Measurements from ENCODE around the gene MTA1. TPM values are rescaled to one million over a fixed set of nuclear protein-coding genes. Genes with fewer than 3 reads are reported as not detected.

Gene MTA1
- total RNA-seq, 1 donor from 2014 or later = 42.0 TPM

DNA sequence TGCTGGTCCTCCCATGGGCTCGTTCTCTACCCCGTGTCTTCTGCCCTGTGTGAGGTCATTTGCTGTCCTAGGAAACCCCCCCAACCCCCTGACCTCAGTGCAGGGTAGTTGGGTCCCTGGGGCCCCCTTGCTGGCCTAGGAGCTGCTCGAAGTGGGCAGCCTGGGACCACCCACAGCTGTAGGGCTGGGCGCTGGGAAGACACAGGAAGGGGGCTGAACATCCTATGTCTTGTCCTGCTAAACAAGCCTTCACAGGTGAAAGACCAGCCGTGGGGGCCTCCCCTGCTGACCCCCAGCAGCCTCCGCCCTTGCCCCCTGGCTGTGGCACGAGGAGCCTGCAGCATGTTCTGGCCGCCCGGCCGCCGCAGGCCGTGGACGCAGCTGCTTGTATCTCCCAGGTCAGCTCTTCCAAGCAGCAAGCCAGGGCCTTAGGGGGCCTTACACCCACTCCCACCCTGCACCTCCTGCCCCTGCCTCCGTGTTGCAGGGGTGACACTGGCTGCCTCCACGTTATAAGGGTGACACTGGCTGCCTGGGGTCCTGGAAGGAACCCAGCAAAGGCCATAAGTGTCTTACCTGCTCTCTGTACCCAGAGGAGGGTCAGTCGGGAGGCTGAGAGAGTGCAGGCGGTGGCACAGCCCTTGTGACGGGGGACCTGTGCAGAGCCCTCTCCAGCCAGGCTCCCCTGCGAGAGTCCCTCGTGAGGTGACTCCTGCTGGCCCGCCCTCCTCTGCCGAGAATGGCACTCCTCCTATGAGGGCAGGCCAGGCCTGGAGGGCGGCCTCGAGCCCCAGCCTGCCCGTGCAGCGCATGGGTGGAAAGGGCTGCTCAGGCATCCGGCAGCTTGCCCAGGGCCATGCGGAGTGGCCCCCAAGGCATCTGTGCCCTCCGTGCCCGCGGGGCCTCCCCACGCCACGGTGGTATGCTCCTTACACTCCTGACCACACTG lies 32.8 kb upstream of the MTA1 start:
- no peak for FAIRE-seq
- no peak for DNase-seq (ENCODE audit: low spot score in 2 of 2)

DNA sequence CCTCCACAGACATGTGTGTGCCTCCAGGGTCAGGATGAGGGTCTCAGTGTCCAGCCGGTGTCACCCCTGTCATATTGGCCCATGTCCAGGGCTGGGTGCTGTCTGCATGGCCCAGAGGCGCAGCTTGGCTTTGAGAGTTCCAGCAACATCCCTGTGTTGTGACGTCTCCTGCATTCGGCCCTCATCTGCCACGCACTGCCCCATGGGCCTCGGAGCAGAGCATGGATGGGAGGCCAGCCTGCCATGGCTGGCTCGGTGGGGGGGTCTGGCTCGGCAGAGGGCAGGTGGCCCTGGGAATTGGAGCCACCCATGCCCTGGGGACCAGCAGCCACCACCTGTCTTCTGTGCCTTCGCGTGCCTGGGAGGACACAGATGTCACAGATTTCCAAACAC lies 32.1 kb upstream of the MTA1 start:
- FAIRE-seq = no peak
- no peak for DNase-seq (ENCODE audit: low spot score in 2 of 2)

DNA sequence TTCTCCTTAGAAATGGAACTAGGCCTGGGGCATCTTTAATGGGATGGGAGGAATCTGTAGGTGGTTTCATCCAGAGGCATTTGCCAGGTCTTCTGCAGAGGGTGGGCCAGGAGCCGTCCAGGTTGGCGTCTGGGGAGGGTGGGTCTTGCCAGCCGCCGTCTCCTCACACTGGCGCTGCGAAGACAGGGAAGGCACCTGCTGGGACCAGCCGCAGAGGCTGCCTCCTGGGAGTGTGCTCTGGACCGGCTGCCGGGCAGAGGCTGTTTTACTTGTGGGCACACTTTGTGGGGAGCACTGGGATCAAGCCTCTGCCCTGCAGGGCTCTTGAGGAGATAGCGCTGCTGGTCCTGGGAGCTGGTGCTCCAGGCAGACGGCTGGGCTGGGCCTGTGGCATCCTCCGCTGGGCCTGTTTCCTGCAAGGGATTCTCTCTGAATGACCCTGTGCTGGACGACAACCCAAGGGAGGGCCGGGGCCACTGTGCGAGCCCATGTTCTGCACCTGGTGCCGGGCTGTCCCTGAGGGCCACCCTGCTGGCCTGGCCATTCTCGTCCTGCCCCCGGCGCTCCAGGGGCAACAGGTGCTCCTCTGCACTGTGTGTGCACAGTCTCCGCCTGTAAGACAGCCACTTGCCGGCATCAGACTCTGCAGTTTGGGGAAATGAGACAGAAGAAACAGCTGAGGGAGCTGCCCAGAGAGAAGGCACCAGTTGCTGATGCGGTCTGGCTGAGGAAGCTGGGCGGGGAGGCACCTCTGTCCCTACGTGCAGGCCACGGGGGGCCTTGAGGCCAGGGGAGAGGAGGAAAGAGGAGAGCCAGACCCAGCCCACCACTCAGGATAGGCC lies 31.3 kb upstream of the MTA1 start:
- FAIRE-seq (no peak), DNase-seq (ENCODE audit: low spot score in 2 of 2) (no peak)

DNA sequence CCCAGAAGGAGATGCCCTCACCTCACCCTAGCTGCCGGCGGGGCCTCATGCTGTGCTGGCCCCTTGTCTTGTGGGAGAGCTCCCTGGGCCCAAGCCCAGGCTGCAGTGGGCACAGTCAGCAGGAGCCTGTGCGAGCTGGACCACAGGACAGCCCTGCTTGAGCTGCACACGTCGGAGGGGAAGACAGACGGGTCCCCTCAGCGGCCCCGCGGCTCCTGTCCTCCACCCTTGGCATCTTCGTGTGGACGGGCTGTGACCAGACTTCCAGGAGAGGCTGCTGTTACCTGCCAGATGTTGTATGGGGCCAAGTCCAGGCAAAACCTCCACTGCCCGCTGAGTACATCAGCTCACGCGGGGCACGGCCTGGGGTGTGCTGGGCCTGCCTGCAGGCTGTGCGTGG lies 30.7 kb upstream of the MTA1 start:
- FAIRE-seq = no peak
- DNase-seq (ENCODE audit: low spot score in 2 of 2) = no peak

DNA sequence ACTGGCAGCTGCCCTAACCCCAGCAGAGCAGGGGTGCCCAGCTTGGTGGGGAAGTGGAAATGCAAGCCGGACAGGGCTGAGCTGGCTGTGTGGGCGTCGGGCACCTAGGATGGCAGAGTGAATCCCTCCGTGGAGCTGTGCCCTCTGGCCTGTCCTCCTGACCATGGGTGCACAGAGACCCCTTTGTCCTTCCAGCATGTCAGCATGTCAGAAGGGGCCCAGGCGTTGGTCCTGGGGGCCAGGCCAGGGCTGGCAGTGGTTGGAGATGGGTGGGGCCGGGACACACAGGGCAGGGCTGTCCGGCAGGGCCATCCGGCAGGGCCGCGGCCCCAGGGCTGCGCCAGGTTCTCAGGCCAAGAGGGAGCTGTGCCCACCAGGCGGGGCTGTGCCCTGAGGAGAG lies 30.1 kb upstream of the MTA1 start:
- no peak for DNase-seq (ENCODE audit: low spot score in 2 of 2)
- no peak for FAIRE-seq

DNA sequence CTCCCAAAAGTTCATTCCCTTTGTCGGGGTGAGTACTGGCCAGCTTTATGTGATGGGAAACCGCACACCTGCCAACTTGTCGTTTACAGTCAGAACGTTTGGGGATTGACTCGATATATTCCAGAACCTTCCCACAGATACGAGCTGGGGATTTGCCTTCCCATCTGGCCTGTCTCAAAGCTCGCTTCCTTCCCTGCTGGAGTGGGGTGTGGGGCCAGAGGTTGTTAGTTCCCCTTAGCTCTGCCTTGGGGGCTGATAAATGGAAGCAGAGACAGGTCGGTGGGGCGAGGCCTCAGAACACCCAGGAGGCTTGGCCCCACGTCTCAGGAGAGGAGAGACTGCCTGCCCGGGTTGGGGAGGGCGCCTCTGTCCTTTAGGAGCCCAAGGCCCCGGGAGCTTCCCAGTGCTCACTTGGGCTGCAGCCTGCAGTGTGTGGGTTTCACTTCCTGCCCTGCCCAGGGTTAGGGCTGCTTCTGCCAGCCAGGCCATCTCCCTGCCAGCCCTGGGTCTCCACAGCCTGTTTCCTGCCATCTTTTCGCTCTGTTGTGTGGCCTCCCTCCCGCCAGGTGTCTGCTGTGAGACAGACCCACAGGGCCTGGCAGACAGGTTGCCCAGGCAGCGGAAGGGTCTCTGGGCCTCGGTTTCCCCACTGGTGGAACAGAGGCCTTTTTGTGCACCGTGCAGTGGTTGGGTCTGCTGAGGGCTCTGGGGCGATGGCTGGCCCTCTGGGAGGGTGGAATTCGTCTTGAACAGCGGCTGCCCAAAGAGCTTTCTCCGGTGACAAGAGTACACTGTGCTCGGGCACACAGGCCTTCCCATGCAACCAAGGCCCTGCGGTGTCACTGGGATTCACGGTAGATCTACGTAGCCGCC lies 29.4 kb upstream of the MTA1 start:
- DNase-seq (ENCODE audit: low spot score in 2 of 2) (no peak), FAIRE-seq (no peak)

DNA sequence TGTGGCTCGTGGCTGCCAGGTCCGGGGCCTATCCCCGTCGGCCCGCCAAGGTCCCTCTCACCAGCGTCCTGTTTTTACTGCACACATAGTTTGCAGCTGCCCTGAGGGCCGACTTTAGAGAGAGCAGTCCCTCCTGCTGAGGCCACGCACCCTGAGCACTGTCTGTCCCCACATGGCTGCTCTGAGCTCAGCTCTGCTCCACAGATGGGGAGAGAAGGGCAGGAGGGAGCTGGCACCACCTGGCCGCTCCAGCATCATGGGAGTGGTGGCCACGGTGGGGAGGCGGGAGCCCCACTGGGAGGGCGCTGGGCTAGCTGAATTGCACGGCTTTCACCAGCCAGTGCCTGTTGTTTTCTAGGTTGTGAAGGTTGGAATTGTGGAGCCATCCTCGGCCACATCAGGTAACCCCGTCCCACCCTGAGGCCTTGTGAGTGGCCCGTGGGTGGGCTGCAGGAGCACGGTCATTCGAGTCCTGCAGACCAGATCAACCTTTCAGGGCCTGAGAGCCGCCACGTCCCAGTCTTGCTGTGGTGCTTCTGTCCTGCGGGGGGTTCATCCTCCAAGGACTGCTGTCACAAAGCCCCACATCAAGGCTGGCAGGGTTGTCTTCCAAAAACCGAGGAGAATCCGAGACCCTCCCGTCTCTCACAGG lies 28.7 kb upstream of the MTA1 start:
- no peak for FAIRE-seq

DNA sequence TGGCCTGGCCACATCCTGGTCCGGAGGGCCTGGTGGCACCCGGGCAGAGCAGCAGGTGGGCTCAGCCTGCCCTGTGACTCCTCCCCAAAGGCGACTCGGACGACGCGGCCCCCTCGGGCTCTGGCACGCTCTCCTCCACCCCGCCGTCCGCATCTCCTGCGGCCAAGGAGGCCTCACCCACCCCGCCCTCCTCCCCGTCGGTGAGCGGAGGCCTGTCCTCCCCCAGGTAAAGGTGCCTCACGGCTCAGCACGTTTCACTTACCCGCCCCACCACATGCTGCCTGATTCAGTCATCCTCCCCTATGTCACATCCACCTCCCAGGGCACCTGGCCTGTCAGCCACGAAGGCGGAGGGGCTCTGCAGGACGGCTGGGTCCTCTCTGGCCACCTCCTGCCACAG lies 28.1 kb upstream of the MTA1 start:
- DNase-seq (ENCODE audit: low spot score in 2 of 2) (no peak), FAIRE-seq (no peak)

More for the DNA sequence above, 28.7 kb upstream of the MTA1 start:
- no peak for DNase-seq (ENCODE audit: low spot score in 2 of 2)

DNA sequence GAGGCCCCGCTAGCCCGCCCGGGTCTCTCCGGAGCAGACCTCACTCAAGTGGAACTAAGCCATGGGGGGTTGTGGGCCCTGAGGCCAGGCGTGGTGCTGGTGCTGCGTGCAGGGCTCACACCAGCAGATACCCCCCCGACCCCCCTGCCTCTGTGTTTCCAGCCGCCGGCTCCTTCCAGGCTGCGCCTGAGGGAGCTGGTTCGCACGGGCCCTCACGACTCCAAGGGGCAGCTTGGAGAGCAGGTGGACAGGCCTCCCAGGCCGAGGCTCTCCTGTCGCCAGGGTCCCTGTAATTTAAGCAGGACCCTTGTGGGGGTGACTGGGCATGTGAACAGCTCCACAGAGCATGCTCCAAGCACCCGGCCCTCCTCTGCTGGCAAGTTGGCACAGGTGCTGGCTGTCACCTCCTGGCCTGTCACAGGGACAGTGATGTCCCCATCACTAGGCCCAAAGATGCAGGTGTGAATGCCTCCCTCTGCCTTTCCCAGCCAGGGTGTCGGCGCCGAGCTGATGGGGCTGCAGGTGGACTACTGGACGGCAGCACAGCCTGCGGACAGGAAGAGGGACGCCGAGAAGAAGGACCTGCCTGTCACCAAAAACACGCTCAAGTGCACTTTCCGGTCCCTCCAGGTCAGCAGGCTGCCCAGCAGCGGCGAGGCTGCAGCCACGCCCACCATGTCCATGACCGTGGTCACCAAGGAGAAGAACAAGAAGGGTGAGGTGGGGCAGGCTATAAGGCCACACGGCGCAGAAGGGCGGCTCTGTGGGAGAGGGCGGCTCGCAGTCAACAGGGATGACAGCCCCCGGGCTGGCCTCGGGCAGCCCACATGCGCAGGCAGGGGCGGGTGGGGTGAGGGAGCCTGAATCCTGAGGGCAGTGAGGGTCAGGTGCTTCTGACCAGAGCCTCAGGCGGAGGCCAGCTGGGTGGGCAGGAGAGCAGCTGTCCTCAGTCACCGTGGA lies 27.2 kb upstream of the MTA1 start:
- FAIRE-seq (no peak), DNase-seq (ENCODE audit: low spot score in 2 of 2) (no peak)

DNA sequence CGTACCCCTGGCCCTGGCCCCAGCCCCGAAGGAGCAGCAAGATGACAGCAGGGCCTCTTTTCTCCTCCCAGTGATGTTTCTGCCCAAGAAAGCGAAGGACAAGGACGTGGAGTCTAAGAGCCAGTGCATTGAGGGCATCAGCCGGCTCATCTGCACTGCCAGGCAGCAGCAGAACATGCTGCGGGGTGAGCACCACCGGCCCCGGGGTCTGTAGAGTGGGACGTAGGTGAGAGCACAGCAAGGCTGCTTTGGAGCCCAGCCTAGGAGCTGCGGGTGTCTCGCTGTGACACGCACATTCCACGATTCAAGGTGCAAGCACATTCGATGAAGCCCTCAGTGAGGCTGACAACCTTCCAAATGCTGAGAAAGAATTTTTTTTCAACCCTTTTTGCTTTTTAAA lies 26.5 kb upstream of the MTA1 start:
- FAIRE-seq (no peak), DNase-seq (ENCODE audit: low spot score in 2 of 2) (no peak)

DNA sequence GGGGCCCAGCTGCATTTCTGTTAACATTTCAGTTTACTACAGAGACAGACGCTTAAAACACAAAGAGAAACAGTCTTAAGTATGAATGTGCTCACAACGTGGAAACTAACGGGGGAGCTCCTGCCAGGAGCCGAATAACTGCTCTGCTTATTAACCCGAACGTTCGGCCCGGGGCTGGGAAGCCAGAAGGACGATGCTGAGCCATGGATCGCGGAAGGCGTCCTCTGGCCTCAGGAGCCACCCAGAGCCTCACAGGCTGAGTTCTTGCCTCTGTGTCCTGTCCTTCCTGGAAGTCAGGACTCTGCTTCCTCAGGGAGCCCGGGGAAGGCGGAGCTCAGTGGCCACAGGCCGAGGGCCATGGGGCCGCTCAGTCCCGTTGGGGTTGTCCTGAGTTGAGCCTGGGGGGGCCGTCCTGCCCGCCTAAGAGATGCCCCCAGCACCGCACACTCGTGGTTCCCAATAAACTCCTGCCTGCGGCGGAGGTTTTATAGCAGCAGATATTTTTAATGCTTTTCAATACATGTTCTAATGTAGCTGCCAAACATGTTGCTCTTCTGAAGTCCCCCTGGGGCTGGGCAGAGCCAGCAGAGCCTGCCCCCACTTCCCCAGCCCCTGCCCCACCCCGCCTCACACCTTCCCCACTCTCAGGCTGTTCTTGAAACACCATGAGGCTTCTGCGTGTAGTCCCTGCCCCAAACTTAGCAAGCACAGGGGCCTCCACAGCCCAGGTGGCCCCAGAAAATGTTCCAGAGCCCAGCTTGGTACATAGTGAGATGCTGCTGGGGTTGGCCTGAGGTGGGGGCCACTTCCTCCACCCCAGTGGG lies 24.7 kb upstream of the MTA1 start:
- FAIRE-seq (no peak), DNase-seq (ENCODE audit: low spot score in 2 of 2) (no peak)

DNA sequence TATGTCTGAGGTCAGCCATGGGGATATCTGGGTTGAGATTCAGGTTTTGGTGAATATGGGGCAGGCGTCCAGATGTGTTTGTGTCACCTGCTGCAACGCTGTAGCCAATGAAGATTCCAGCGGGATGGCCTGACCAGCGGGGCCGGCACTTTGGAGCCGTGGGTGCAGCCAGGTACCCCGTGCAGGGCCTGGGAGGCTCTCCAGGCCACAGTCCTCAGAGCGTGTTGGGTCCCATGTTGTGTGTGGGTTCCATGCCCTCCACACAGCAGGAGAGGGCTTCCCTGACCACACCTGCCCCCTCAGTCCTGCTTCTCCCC lies 24.1 kb upstream of the MTA1 start:
- FAIRE-seq = no peak
- no peak for DNase-seq (ENCODE audit: low spot score in 2 of 2)

DNA sequence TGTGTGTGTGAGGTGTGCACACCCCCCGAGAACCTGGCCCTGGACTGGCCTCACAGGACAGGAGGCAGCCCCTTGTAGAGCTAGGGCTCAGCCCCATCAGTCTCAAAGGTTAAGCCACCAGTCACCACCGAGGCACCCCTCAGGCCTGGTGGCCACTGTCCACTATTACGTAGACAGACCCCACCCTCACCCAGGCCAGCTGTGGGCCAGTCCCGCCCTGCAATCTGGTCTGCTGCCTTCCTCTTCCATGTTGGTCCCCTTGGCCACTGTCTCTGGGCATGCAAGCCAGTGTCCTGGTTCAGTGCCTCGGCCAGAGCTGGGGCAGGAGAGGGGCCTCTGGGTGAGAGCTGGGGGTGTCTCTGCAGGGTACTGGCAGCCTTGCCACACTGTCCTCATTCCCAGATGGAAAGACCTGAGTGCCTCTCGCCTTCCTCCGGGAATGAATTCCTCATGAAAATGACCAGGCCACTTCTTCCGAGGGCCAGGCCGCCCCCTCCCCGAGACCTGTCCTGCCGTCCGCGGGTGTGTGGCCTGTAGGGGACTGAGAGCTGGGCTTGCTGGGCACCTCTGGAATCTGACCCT lies 22.2 kb upstream of the MTA1 start:
- DNase-seq (ENCODE audit: low spot score in 2 of 2) = no peak
- no peak for FAIRE-seq

DNA sequence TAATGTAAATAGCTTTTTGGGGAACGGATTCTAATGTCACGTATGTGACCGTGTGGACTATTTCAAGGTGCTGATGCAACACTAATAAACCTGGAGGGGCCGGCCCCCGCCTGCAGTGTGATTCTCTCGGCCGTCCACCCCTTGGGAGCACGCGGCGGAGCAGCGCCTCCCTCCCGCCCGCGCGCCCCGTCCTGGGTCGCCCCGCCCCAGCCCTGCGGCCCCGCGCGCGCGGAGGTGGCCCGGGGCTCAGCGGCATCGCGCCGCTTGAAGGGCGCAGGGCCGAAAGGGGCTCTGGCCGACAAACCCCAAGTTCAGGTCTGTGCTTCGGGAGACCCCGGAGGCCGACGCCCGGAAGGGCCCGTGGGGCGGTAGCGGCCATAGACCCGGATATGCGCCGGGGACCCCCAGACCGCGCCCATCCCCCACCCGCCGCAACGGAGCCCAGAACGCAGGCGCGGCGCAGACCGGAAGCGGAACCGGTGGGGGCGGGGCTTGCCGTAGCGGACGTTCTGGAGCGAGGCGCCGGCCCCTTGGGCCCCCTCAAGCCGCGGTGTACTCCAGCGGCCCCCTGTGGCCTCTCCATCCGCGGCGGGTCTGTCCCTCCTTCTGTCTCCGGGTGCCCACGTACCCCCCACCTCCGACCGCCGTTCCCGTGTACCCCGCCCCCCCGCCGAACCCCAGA lies 21.4 kb upstream of the MTA1 start, which contains the start of gene TEX22:
TEX22 (plus strand) TSS at position 495 of the 682 bp plus-strand sequence. CDS start 803 bp downstream, outside the sequence.
- FAIRE-seq (no peak), DNase-seq (ENCODE audit: low spot score in 2 of 2) (peak; percentile 96 to 97)

DNA sequence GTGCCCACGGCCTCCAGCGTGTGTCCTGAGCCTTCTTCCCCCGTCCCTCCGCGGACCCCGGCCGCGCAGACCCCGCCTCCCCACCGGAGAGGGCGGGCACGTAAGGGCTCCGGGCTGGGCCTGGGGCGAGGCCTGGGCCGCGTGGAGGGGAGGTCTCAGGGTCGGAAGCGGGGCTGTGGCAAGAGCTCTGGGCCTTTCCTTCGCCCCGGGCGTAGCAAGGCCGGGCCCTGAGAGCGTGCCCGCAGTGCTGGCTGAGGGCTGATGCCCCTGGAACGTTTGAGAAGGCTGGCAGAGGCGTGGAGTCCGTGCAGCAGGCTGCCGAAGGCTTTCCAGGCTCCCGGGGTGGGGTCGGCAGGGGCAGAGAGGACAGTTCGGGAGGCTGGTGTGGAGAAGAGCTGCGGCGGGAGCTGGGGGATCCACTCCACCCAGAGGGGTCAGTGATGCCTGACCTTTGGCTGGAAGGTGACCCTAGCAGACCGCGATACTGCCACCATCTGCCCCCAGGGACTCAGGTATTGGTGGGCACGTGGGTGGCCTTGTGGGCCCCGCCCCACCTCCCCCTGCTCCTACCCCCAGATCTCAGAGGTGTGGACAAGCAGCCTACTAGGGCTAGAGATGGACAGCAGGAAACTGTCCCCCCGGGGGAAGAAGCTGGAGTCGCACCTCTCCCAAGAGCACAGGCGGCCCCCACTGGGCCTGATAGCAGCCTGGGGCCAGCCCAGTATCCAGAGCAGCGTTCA lies 20.7 kb upstream of the MTA1 start:
- FAIRE-seq (no peak), DNase-seq (ENCODE audit: low spot score in 2 of 2) (no peak)

DNA sequence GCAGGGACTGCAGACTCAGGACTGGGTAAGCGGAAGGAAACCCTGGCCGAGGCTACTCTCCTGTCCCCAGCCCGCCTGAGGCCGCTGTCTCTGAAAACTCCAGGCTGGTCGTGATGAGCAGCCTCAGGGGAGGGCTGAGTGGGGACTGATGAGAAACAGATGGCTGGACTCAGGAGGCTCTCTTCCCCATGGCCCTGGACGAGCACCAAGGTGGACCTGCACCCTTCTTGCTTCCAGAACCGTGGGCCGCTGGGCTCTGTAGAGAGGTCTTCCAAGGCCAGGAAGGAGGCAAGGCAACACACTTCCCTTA lies 20.2 kb upstream of the MTA1 start:
- FAIRE-seq (no peak), DNase-seq (ENCODE audit: low spot score in 2 of 2) (no peak)

DNA sequence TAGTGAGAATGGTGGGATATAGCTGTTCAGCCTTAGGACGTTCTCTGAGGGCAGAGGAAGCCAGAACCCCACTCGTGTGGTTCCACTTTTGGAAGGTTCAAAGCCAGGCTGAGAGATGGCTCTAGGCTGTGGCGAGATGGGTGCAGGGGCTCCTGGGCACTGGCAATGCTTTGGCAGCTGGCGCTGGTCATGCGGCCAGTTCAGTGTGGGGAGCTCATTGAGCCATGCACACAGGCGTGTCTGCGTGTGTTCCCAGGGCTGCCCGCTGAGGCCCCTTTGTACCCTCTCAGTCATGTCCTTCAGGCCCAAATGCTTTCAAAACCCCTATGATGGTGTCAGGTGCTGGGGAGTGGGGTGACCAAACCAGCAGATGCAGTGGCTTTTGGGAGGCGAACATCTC lies 19.6 kb upstream of the MTA1 start:
- FAIRE-seq = no peak
- no peak for DNase-seq (ENCODE audit: low spot score in 2 of 2)

Measured in frontal cortex (tissue), 4 donors.